ENCODE measurements around the gene SLC27A3. TPM values are rescaled to one million over a fixed set of nuclear protein-coding genes. Genes with fewer than 3 reads are reported as not detected.

Gene SLC27A3
- total RNA-seq, 4 donors from 2014 or later, result 18.3 to 72.3 (median 39.6) TPM

DNA sequence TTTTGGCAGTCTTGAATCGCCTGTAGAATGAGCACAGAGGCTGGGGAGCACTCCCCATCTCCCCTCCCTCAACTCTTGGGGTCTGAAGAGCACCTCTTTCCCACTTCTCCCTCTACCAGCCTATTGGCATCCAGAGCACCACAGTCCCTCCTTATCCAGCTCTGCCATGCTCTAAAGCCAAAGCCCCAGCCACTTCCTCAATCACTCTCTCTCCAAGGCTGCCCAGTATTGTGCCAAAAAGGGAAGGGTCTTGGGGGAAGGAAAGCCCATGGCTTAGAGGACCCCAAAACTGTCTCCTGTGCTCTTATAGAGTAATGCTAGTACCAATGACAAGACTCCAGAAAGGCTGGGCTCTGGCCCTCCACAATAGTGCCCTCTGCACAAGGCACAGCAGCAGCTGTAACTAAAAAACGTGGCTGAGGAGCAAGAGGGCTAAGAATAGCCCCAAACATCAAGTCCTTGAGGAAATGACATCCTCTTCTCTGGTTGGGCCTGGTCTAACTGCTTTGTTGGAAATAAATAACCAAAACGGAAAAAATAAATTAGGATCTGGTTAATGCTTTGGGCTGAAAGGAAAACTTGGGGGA is 28.4 kb downstream of the SLC27A3 start:
- H3K27ac ChIP-seq, result no peak overlapping the region
- WGBS, result 76% methylated on average over 3 of the region's 3 CpGs
- H3K27me3 ChIP-seq, result no peaks in the 10 kb centered on the region
- TF ChIP-seq POLR2A (IDR thresholded peaks at IDR 0.05), result no peak
- TF ChIP-seq CTCF (IDR thresholded peaks at IDR 0.05), result no peak
- TF ChIP-seq POLR2AphosphoS5 (IDR thresholded peaks at IDR 0.05), result no peak
- no peak for TF ChIP-seq EP300 (IDR thresholded peaks at IDR 0.05)
- peaks cover 24% of the 10 kb centered on the region for H3K4me1 ChIP-seq
- no peaks in the 10 kb centered on the region for H3K9me3 ChIP-seq
- DNase-seq (ENCODE audit: low spot score in 2 of 2), result no peak
- peaks cover 16% of the 10 kb centered on the region for H3K36me3 ChIP-seq
- H3K4me3 ChIP-seq, result no peak overlapping the region

GRCh38 chr1:153804112-153804511 is 28.9 kb downstream of the SLC27A3 start:
- H3K4me1 ChIP-seq, result peaks cover 24% of the 10 kb centered on the region
- peaks cover 21% of the 10 kb centered on the region for H3K36me3 ChIP-seq
- H3K9me3 ChIP-seq, result no peaks in the 10 kb centered on the region
- no peak for DNase-seq (ENCODE audit: low spot score in 2 of 2)
- 91% methylated on average over 2 of the region's 2 CpGs for WGBS
- H3K27me3 ChIP-seq, result no peaks in the 10 kb centered on the region
- no peak overlapping the region for H3K27ac ChIP-seq
- no peak overlapping the region for H3K4me3 ChIP-seq
- TF ChIP-seq POLR2AphosphoS5 (IDR thresholded peaks at IDR 0.05), result no peak

DNA sequence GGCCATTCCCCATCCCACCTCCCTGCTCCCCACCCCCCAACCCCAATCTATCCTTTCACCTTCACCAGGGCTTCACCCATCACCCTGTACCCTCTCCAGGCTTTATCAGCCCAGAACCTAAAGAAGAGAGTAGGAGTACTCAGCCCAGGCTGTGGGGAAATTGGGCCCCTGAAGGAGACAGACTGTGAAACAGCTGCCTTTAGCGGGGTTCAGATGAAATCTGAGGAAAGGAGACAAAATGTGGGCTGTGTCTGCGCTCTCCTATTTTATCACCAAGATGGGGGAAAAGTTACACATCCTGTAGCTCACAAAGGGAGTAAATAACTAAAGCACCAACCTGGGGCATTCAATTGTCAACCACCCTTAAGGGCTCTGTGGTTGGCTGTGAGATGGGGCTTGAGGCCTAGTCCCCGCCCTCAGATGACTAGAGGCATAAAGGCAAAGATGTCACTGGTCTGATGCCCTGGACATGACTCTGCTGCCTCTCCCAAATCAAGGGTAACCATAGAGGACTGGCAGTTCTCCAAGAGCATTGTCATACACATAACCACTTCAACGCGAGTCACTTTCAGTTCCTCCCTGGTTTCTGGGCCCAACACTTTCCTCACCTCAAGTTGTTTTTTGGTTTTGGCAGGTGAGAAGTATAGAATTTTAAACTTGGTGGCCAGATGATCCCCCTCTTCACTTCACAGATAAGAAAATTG is 30.0 kb downstream of the SLC27A3 start:
- Histone ChIP-seq H3K27me3 (no peaks in the 10 kb centered on the region), H3K4me3 (no peak overlapping the region), H3K9me3 (no peaks in the 10 kb centered on the region), H3K4me1 (peaks cover 24% of the 10 kb centered on the region), H3K36me3 (peaks cover 32% of the 10 kb centered on the region), H3K27ac (peak overlapping the region; percentile 48)
- peak in 1 of 2 donors; percentile 74 for DNase-seq (ENCODE audit: low spot score in 2 of 2)
- 48% methylated on average over 5 of the region's 5 CpGs for WGBS
- TF ChIP-seq POLR2A (IDR thresholded peaks at IDR 0.05), result no peak
- TF ChIP-seq POLR2AphosphoS5 (IDR thresholded peaks at IDR 0.05), result no peak
- TF ChIP-seq EP300 (IDR thresholded peaks at IDR 0.05), result no peak
- no peak for TF ChIP-seq CTCF (IDR thresholded peaks at IDR 0.05)

- Histone ChIP-seq H3K36me3 (peaks cover 41% of the 10 kb centered on the region), H3K9me3 (no peaks in the 10 kb centered on the region), H3K27me3 (no peaks in the 10 kb centered on the region), H3K27ac (peak overlapping the region; percentile 41), H3K4me1 (peaks cover 24% of the 10 kb centered on the region), H3K4me3 (no peak overlapping the region)
- 80% methylated on average over 11 of the region's 11 CpGs for WGBS
- TF ChIP-seq CTCF (IDR thresholded peaks at IDR 0.05) (no peak), EP300 (IDR thresholded peaks at IDR 0.05) (no peak), POLR2AphosphoS5 (IDR thresholded peaks at IDR 0.05) (no peak), POLR2A (IDR thresholded peaks at IDR 0.05) (no peak)
- no peak for DNase-seq (ENCODE audit: low spot score in 2 of 2)
These were observed 30.9 kb downstream of the SLC27A3 start for GRCh38 chr1:153805886-153806719.

- Histone ChIP-seq H3K4me3 (no peak overlapping the region), H3K9me3 (no peaks in the 10 kb centered on the region), H3K36me3 (peaks cover 76% of the 10 kb centered on the region), H3K27me3 (no peaks in the 10 kb centered on the region), H3K4me1 (no peaks in the 10 kb centered on the region), H3K27ac (no peak overlapping the region)
- 84% methylated on average over 13 of the region's 13 CpGs for WGBS
- no peak for DNase-seq (ENCODE audit: low spot score in 2 of 2)
- no peak for TF ChIP-seq EP300 (IDR thresholded peaks at IDR 0.05)
- TF ChIP-seq CTCF (IDR thresholded peaks at IDR 0.05), result no peak
- TF ChIP-seq POLR2A (IDR thresholded peaks at IDR 0.05), result no peak
- TF ChIP-seq POLR2AphosphoS5 (IDR thresholded peaks at IDR 0.05), result no peak
These were observed 41.2 kb downstream of the SLC27A3 start for GRCh38 chr1:153816283-153816889.

All from suprapubic skin (tissue), 4 donors.